H1 (cell line): ENCODE data around the gene SV2B.

Experiments
- CEBPB ChIP-seq: IDR thresholded peaks from 2 replicates; pipeline ENCODE4 v1.6.1; 2012; ENCODE audit warnings: low read depth, low read length
- CHD7 ChIP-seq: fragments of 300-600 bp; sonication (generic); IDR thresholded peaks from 2 replicates; pipeline ENCODE4 v1.7.1; 2012; ENCODE audit warnings: low read length, moderate library complexity, mild to moderate bottlenecking, inconsistent platforms; ENCODE audit not compliant: insufficient replicate concordance
- CTCF ChIP-seq, 3 experiments: IDR thresholded peaks; 1 replicate in 2 of 3; 2 replicates in 1 of 3; pipeline versions ENCODE4 v1.5.1 to v1.6.1; 2011; ENCODE audit warnings: low read length in 3 of 3, mild to moderate bottlenecking in 3 of 3, inconsistent platforms in 2 of 3, low read depth in 1 of 3, moderate library complexity in 1 of 3; ENCODE audit not compliant: insufficient read depth in 1 of 3; ENCODE audit errors: control extremely low read depth in 1 of 3
- EP300 ChIP-seq, 2 experiments: IDR thresholded peaks; 1 replicate in 1 of 2; 2 replicates in 1 of 2; pipeline ENCODE4 v1.6.1; 2011 to 2012; ENCODE audit warnings: low read depth in 2 of 2, low read length in 2 of 2, mild to moderate bottlenecking in 2 of 2, borderline replicate concordance in 1 of 2, inconsistent platforms in 1 of 2, moderate library complexity in 1 of 2
- EZH2 ChIP-seq: fragments of 200-600 bp; sonication (generic); IDR thresholded peaks from 2 replicates; pipeline ENCODE4 v1.7.1; 2012; ENCODE audit warnings: low read depth, mild to moderate bottlenecking, moderate library complexity, low read length, inconsistent platforms; ENCODE audit not compliant: severe bottlenecking
- JUND ChIP-seq: IDR thresholded peaks from 2 replicates; pipeline ENCODE4 v1.6.1; 2011; ENCODE audit warnings: mild to moderate bottlenecking, improper control_type of control experiment, low read length
- MAX ChIP-seq: IDR thresholded peaks from 2 replicates; pipeline ENCODE4 v1.6.1; 2012; ENCODE audit warnings: inconsistent platforms
- POLR2A ChIP-seq, 2 experiments: IDR thresholded peaks; 1 replicate in 1 of 2; 2 replicates in 1 of 2; pipeline ENCODE4 v1.6.1; 2011; ENCODE audit warnings: low read depth in 2 of 2, low read length in 2 of 2, mild to moderate bottlenecking in 2 of 2; ENCODE audit errors: control extremely low read depth in 1 of 2
- RAD21 ChIP-seq, 2 experiments: IDR thresholded peaks in 1 of 2; conservative IDR thresholded peaks in 1 of 2; 2 replicates each; pipeline ENCODE4 v1.6.1; 2011; ENCODE audit warnings: low read depth in 2 of 2, low read length in 2 of 2, improper control_type of control experiment in 1 of 2, inconsistent platforms in 1 of 2, mild to moderate bottlenecking in 1 of 2, moderate library complexity in 1 of 2
- RFX5 ChIP-seq: IDR thresholded peaks from 2 replicates; pipeline ENCODE4 v1.6.1; 2011; ENCODE audit warnings: low read depth, low read length, improper control_type of control experiment, borderline replicate concordance
- SP1 ChIP-seq: IDR thresholded peaks from 2 replicates; pipeline ENCODE4 v1.6.1; 2011; ENCODE audit warnings: low read depth, low read length
- TAF1 ChIP-seq: IDR thresholded peaks from 2 replicates; pipeline ENCODE4 v1.6.1; 2011; ENCODE audit warnings: mild to moderate bottlenecking, low read depth, low read length
- YY1 ChIP-seq: IDR thresholded peaks from 2 replicates; pipeline ENCODE4 v1.6.1; 2011; ENCODE audit warnings: low read depth, mild to moderate bottlenecking, low read length

- TF ChIP-seq CEBPB (no peak), RAD21 (IDR thresholded peaks at IDR 0.05 in 1 of 2, conservative IDR thresholded peaks at IDR 0.05 in 1 of 2; ENCODE audit: low read depth in 2 of 2, low read length in 2 of 2) (no peak), CTCF (IDR thresholded peaks at IDR 0.05; ENCODE audit: control extremely low read depth in 1 of 3, insufficient read depth in 1 of 3, low read depth in 1 of 3, low read length in 3 of 3) (no peak), RFX5 (no peak), EZH2 (no peak), POLR2A (IDR thresholded peaks at IDR 0.05; ENCODE audit: control extremely low read depth in 1 of 2, low read depth in 2 of 2, low read length in 2 of 2) (no peak), TAF1 (no peak), YY1 (no peak), MAX (no peak), SP1 (no peak), JUND (no peak), CHD7 (no peak), EP300 (IDR thresholded peaks at IDR 0.05; ENCODE audit: borderline replicate concordance in 1 of 2, low read depth in 2 of 2, low read length in 2 of 2) (no peak)
Observed at GRCh38 chr15:91335702-91336101, 235.6 kb downstream of the SV2B start.
